Endothelial cell of umbilical vein (primary cell): ENCODE results near the gene MCF2L. TPM values are rescaled to one million over a fixed set of nuclear protein-coding genes. Genes with fewer than 3 reads are reported as not detected.

ENCODE experiments used
- BruUV-seq: library from RNA; stranded (reverse); fragments of 400-500 nt; replicated peaks from 2 replicates; lab custom pipeline; 2021; lab: Mats Ljungman, UMichigan
- CTCF ChIA-PET: fragments of 300-600, 350-600 bp; sonication (Branson Sonifier 250); formaldehyde crosslinking; loops from one replicate; lab custom pipeline; 2021; ENCODE audit warnings: antibody characterized with exemption, inconsistent platforms; lab: Charles Lee
- POLR2A ChIA-PET: fragments of 300-600, 350-600 bp; sonication (Branson Sonifier 250); formaldehyde crosslinking; loops from one replicate; lab custom pipeline; 2021; ENCODE audit warnings: antibody characterized with exemption, inconsistent platforms; lab: Charles Lee
- DNase-seq: peaks from one replicate; pipeline ENCODE4 v3.0.0-alpha.2; 2011; ENCODE audit warnings: low read depth, low spot score
- FAIRE-seq: peaks from 2 replicates; lab custom pipeline; 2011; peaks lifted over from hg19 to GRCh38; lab: Jason Lieb, UNC
- H2AFZ ChIP-seq: 2 replicates; pipeline ENCODE4 v1.6.0; 2012; ENCODE audit warnings: low read depth, low read length, control low read depth, inconsistent platforms
- H3K27ac ChIP-seq: 2 replicates; pipeline ENCODE4 v1.5.1; 2011; ENCODE audit warnings: low read depth, mild to moderate bottlenecking, control low read depth, low read length, moderate library complexity; ENCODE audit not compliant: insufficient read depth
- H3K27me3 ChIP-seq, 2 experiments: 2 replicates each; pipeline versions ENCODE4 v1.6.0 to v1.6.1; 2011; ENCODE audit warnings: low read length in 2 of 2, mixed read lengths in 1 of 2; ENCODE audit not compliant: control insufficient read depth in 2 of 2, insufficient read depth in 2 of 2
- H3K36me3 ChIP-seq, 2 experiments: 2 replicates in 1 of 2; 3 replicates in 1 of 2; pipeline ENCODE4 v1.5.1; 2011; ENCODE audit warnings: low read length in 2 of 2, mild to moderate bottlenecking in 1 of 2, moderate library complexity in 1 of 2; ENCODE audit not compliant: control insufficient read depth in 2 of 2, insufficient read depth in 2 of 2; ENCODE audit errors: extremely low read depth in 1 of 2
- H3K4me1 ChIP-seq: 3 replicates; pipeline ENCODE4 v1.5.1; 2011; ENCODE audit warnings: mild to moderate bottlenecking, low read length; ENCODE audit not compliant: control insufficient read depth, insufficient read depth; ENCODE audit errors: extremely low read depth
- H3K4me2 ChIP-seq: 2 replicates; pipeline ENCODE4 v1.6.1; 2011; ENCODE audit warnings: low read length, control low read depth, mixed read lengths; ENCODE audit not compliant: insufficient read depth
- H3K4me3 ChIP-seq, 3 experiments: fragments of 200-600 bp in 1 of 3; sonication (generic), shearing (Covaris generic) in 1 of 3; replicated peaks in 1 of 3; 2 replicates each; pipeline ENCODE4 v1.5.1; 2011 to 2016; ENCODE audit warnings: control low read depth in 3 of 3, low read length in 3 of 3, mild to moderate bottlenecking in 2 of 3, inconsistent platforms in 1 of 3, low read depth in 1 of 3, moderate library complexity in 1 of 3; ENCODE audit not compliant: insufficient read depth in 1 of 3
- H3K79me2 ChIP-seq: 2 replicates; pipeline ENCODE4 v1.6.0; 2012; ENCODE audit warnings: low read length, inconsistent platforms; ENCODE audit not compliant: control insufficient read depth, insufficient read depth
- H3K9ac ChIP-seq: replicated peaks from 2 replicates; pipeline ENCODE3; 2011; ENCODE audit warnings: low read length, control low read depth; ENCODE audit not compliant: insufficient read depth; ENCODE audit errors: extremely low read depth
- H3K9me1 ChIP-seq: replicated peaks from 3 replicates; pipeline ENCODE4 v1.6.0; 2011; ENCODE audit warnings: mild to moderate bottlenecking, low read length; ENCODE audit not compliant: control insufficient read depth, insufficient read depth; ENCODE audit errors: extremely low read depth
- H3K9me3 ChIP-seq: replicated peaks from 2 replicates; pipeline ENCODE4 v1.5.1; 2012; ENCODE audit warnings: low read length, inconsistent platforms; ENCODE audit not compliant: control insufficient read depth, insufficient read depth
- H4K20me1 ChIP-seq: replicated peaks from 2 replicates; pipeline ENCODE3; 2011; ENCODE audit warnings: mild to moderate bottlenecking, low read length; ENCODE audit not compliant: control insufficient read depth, insufficient read depth; ENCODE audit errors: extremely low read depth
- CTCF ChIP-seq, 2 donors: IDR thresholded peaks; 1 replicate in 1 of 2; 2 replicates in 1 of 2; pipeline ENCODE4 v1.5.1; 2011; ENCODE audit warnings: low read length in 2 of 2, mild to moderate bottlenecking in 2 of 2, moderate library complexity in 2 of 2, control low read depth in 1 of 2, inconsistent platforms in 1 of 2, low read depth in 1 of 2; ENCODE audit not compliant: insufficient read depth in 1 of 2; ENCODE audit errors: extremely low read depth in 1 of 2
- EZH2 ChIP-seq: IDR thresholded peaks from 2 replicates; pipeline ENCODE4 v1.6.1; 2012; ENCODE audit warnings: borderline replicate concordance, low read depth, mild to moderate bottlenecking, moderate library complexity, low read length, inconsistent platforms; ENCODE audit not compliant: severe bottlenecking
- FOS ChIP-seq: IDR thresholded peaks from 2 replicates; pipeline ENCODE4 v1.6.1; 2011; ENCODE audit warnings: mild to moderate bottlenecking, low read length, moderate library complexity, borderline replicate concordance; ENCODE audit not compliant: insufficient read depth
- GATA2 ChIP-seq: IDR thresholded peaks from 2 replicates; pipeline ENCODE4 v1.7.0; 2011; ENCODE audit warnings: low read depth, mild to moderate bottlenecking, moderate library complexity, mixed read lengths, low read length; ENCODE audit not compliant: insufficient read length, insufficient read depth
- JUN ChIP-seq: IDR thresholded peaks from 2 replicates; pipeline ENCODE4 v1.6.1; 2011; ENCODE audit warnings: borderline replicate concordance, low read depth; ENCODE audit not compliant: insufficient read length, insufficient read depth
- MYC ChIP-seq: IDR thresholded peaks from one replicate; pipeline ENCODE4 v1.6.1; 2011; ENCODE audit warnings: mild to moderate bottlenecking, low read depth, low read length
- POLR2A ChIP-seq: IDR thresholded peaks from 2 replicates; pipeline ENCODE4 v1.6.1; 2012; ENCODE audit warnings: low read depth, mild to moderate bottlenecking, control low read depth, low read length
- POLR2AphosphoS5 ChIP-seq: IDR thresholded peaks from 2 replicates; pipeline ENCODE4 v1.6.1; 2012; ENCODE audit warnings: low read depth, mild to moderate bottlenecking, control low read depth, low read length, moderate library complexity; ENCODE audit not compliant: insufficient read depth
- dilution Hi-C: fragments of 300-500 bp; cut with MboI; formaldehyde crosslinking; loops from one replicate; pipeline ENCODE4 v1.15.0; 2019; ENCODE audit warnings: low sequenced_read_pairs; ENCODE audit not compliant: extremely low pct_ligation_motif_present
- intact Hi-C: fragments of 100-400 bp; cut with micrococcal nuclease; formaldehyde crosslinking; loops from one replicate; pipeline ENCODE4 v1.10.0; 2022
- polyA plus RNA-seq, 4 experiments: library from polyadenylated mRNA; depleted of rRNA in 3 of 4; stranded (reverse) in 3 of 4; unstranded in 1 of 4; fragments of >200 nt; gene quantifications; 2 replicates each; pipeline versions ENCODE4 v1.2.1 to v1.2.3, GENCODE V29; 2011 to 2012; ENCODE audit warnings: missing spikeins in 1 of 4
- total RNA-seq: library from RNA; stranded (reverse); gene quantifications from 2 replicates; pipeline ENCODE4 v1.2.3, GENCODE V29; 2021

Gene MCF2L
- total and polyA plus RNA-seq, 2 donors (not counting 3 experiments of a cell fraction or from before 2014, with no cell fraction given) = 0.33 to 0.58 TPM

- no peaks in the 10 kb centered on the region for H4K20me1 ChIP-seq
- no peak for FAIRE-seq
- H3K36me3 ChIP-seq = no peaks in the 10 kb centered on the region
- H3K9ac ChIP-seq = no peak overlapping the region
- H3K27ac ChIP-seq = no peak overlapping the region
- no TSS peak for BruUV-seq
- ChIA-PET CTCF (no interaction called here), POLR2A (no interaction called here)
- H3K27me3 ChIP-seq = no peaks in the 10 kb centered on the region
- no peak overlapping the region for H3K4me2 ChIP-seq
- no peak for DNase-seq
- H3K79me2 ChIP-seq = no peaks in the 10 kb centered on the region
- TF ChIP-seq POLR2A (no peak), EZH2 (no peak), POLR2AphosphoS5 (no peak), JUN (no peak), FOS (no peak)
- H3K4me1 ChIP-seq = no peaks in the 10 kb centered on the region
- no peak overlapping the region for H3K4me3 ChIP-seq
- no peaks in the 10 kb centered on the region for H3K9me3 ChIP-seq
- dilution Hi-C loops = no loop called here
- no peak overlapping the region for H2AFZ ChIP-seq
- intact Hi-C loops = no loop called here
- no peaks in the 10 kb centered on the region for H3K9me1 ChIP-seq
Measured at GRCh38 chr13:112987682-112988024, 18.6 kb downstream of the MCF2L start.

- no peak overlapping the region for H3K27ac ChIP-seq
- TF ChIP-seq POLR2A (no peak), FOS (no peak), POLR2AphosphoS5 (no peak), CTCF (IDR thresholded peaks at IDR 0.05; ENCODE audit: extremely low read depth in 1 of 2, insufficient read depth in 1 of 2, low read depth in 1 of 2, low read length in 2 of 2) (no peak), JUN (no peak), GATA2 (no peak), MYC (no peak), EZH2 (no peak)
- no TSS peak for BruUV-seq
- H3K36me3 ChIP-seq = no peaks in the 10 kb centered on the region
- no peak overlapping the region for H3K4me3 ChIP-seq
- CTCF ChIA-PET = interaction anchor here (0.7 to 2.1 kb wide), 2 partner anchors 10 to 44 kb away, joined by 3 to 6 read pairs; no protein-coding TSS in a partner anchor
- no peak overlapping the region for H2AFZ ChIP-seq
- no peaks in the 10 kb centered on the region for H3K4me1 ChIP-seq
- H3K9me1 ChIP-seq = no peaks in the 10 kb centered on the region
- H3K79me2 ChIP-seq = no peaks in the 10 kb centered on the region
- H3K27me3 ChIP-seq = no peaks in the 10 kb centered on the region
- H3K4me2 ChIP-seq = no peak overlapping the region
- H4K20me1 ChIP-seq = no peaks in the 10 kb centered on the region
- intact Hi-C loops = no loop called here
- no peak overlapping the region for H3K9ac ChIP-seq
- DNase-seq (no peak), FAIRE-seq (no peak)
- dilution Hi-C loops = no loop called here
- POLR2A ChIA-PET = no interaction called here
- H3K9me3 ChIP-seq = no peaks in the 10 kb centered on the region
Measured at GRCh38 chr13:112990783-112991182, 21.8 kb downstream of the MCF2L start.
